ENCODE results near the gene MAFB.

MAFB gene

GRCh38 chr20:40638414-40638813 is 50.6 kb downstream of the MAFB start:
- DNase-seq (ENCODE audit: extremely low spot score, insufficient read length, low read depth) = no peak
- FAIRE-seq = no peak

- FAIRE-seq (no peak), DNase-seq (ENCODE audit: extremely low spot score, insufficient read length, low read depth) (no peak)
Measured at GRCh38 chr20:40637176-40637575, 51.9 kb downstream of the MAFB start.

- FAIRE-seq (no peak), DNase-seq (ENCODE audit: extremely low spot score, insufficient read length, low read depth) (no peak)
Measured at GRCh38 chr20:40636486-40636885, 52.5 kb downstream of the MAFB start.

GRCh38 chr20:40635971-40636370 is 53.1 kb downstream of the MAFB start:
- DNase-seq (ENCODE audit: extremely low spot score, insufficient read length, low read depth) (no peak), FAIRE-seq (no peak)

All from GM18507 (cell line).